Heart left ventricle (tissue), 16 donors: ENCODE data around the gene LMNTD2. TPM values are rescaled to one million over a fixed set of nuclear protein-coding genes. Genes with fewer than 3 reads are reported as not detected.

Source experiments
- ATAC-seq, 4 donors: fragments of 200-7000 bp; cut with Tn5 transposase; one replicate each; pipeline ENCODE4 v1.9.1; 2020 to 2022; ENCODE audit warnings: moderate library complexity in 4 of 4, mild to moderate bottlenecking in 3 of 4, moderate number of reproducible peaks in 1 of 4
- DNase-seq, 5 donors: peaks; one replicate each; pipeline ENCODE4 v3.0.0-alpha.2; 2020
- H3K27ac ChIP-seq, 12 donors: fragments of 200-600 bp; sonication (generic) in 4 of 12; one replicate each; pipeline versions ENCODE4 v1.5.0 to v1.8.0; 2016 to 2022; ENCODE audit warnings: mild to moderate bottlenecking in 2 of 12
- H3K27me3 ChIP-seq, 9 donors: fragments of 200-600 bp; sonication (generic) in 2 of 9; one replicate each; pipeline versions ENCODE4 v1.5.1 to v1.8.0; 2016 to 2022; ENCODE audit warnings: mild to moderate bottlenecking in 3 of 9
- H3K36me3 ChIP-seq, 9 donors: fragments of 200-600 bp; sonication (generic) in 2 of 9; one replicate each; pipeline versions ENCODE4 v1.5.0 to v1.8.0; 2018 to 2022; ENCODE audit warnings: mild to moderate bottlenecking in 2 of 9
- H3K4me1 ChIP-seq, 12 donors: fragments of 200-600 bp; sonication (generic) in 4 of 12; one replicate each; pipeline versions ENCODE4 v1.5.0 to v1.8.0; 2016 to 2022; ENCODE audit warnings: mild to moderate bottlenecking in 3 of 12
- H3K4me3 ChIP-seq, 12 donors: fragments of 200-600 bp; sonication (generic) in 4 of 12; one replicate each; pipeline versions ENCODE4 v1.5.0 to v1.8.0; 2017 to 2022; ENCODE audit warnings: mild to moderate bottlenecking in 9 of 12, moderate library complexity in 4 of 12
- H3K9me3 ChIP-seq, 12 donors: fragments of 200-600 bp; sonication (generic) in 4 of 12; one replicate each; pipeline versions ENCODE4 v1.5.0 to v1.8.0; 2016 to 2022; ENCODE audit warnings: mild to moderate bottlenecking in 1 of 12
- POLR2A ChIP-seq, 2 donors: fragments of 450-650 bp; IDR thresholded peaks; one replicate each; pipeline ENCODE4 v1.6.1; 2017; ENCODE audit warnings: antibody characterized with exemption in 2 of 2, mild to moderate bottlenecking in 2 of 2, moderate library complexity in 2 of 2
- WGBS, 4 donors: extraction: QIAGEN DNeasy Blood & Tissue Kit in 2 of 4; methylation state at CpG; one replicate each; pipeline versions ENCODE4 v1.1.5 to v1.1.7; 2013 to 2018; 5-methylcytosine and 5-hydroxymethylcytosine counted together
- intact Hi-C, 10 donors: fragments of 100-400 bp; cut with DNase I; formaldehyde crosslinking; loops; one replicate each; pipeline versions ENCODE4 v1.11.1 to v1.14.2; 2022
- polyA plus RNA-seq, 2 donors: library from polyadenylated mRNA; stranded (reverse); fragments of 200-250 nt; gene quantifications; one replicate each; pipeline ENCODE4 v1.2.3, GENCODE V29; 2013
- total RNA-seq, 9 donors: library from RNA; depleted of rRNA in 2 of 9; stranded (reverse); fragments of >200 nt in 2 of 9; fragmentation: NEBNext Ultra II Directional in 3 of 9; extraction: Animal tissue kit (Norgen Biotek cat#: 25700) in 3 of 9; gene quantifications; one replicate each; pipeline versions ENCODE4 v1.1.0 to v1.2.4, GENCODE V29; 2016 to 2023
- TF ChIP-seq, protein P1 (sequence below), 12 donors: fragments of 200-600 bp; sonication (generic) in 4 of 12; IDR thresholded peaks; one replicate each; pipeline versions ENCODE4 v1.5.0 to v1.8.0; 2018 to 2022; ENCODE audit warnings: antibody characterized with exemption in 12 of 12, mild to moderate bottlenecking in 5 of 12
- donor health status: ischemic (EF 13 %, LVEDD 7.1; RV severe dilation, severe dysfunction).
- donor health status: healthy with polysubstance abuse.
- donor health status: DM: no; HTN: yes; CAD: no.
- donor health status: DM: no; HTN: no; CAD: no.
- donor health status: ischemic (EF 25% LVEDD 6.9; RV normal size, moderate dysfunction).
- donor health status: ischemic (EF 25% LVEDD 5.7; RV mildly dilated, moderate dysfunction).
- donor health status: healthy.
- donor health status: DM: yes; HTN: yes; CAD: no.
- donor health status: ischemic (EF 35%, LVEDD 5.7; RV mildly dilated, moderate dysfunction).
- donor health status: nonischemic (EF 11% LVEDD 7.7; RV severe dilation, severe dysfunction).
- donor health status: DM: yes; HTN: yes; CAD: no.
- donor health status: PGD.
- donor health status: ischemic (EF 29% LVEDD 5.4; RV normal size, mild dysfunction).
- donor health status: nonischemic (EF 23%, LVEDD 6.1; RV moderate dilation, normal function).

Gene LMNTD2
- total and polyA plus RNA-seq, 11 donors, result 0.10 to 1.6 (median 0.36) TPM; not detected in 2

DNA sequence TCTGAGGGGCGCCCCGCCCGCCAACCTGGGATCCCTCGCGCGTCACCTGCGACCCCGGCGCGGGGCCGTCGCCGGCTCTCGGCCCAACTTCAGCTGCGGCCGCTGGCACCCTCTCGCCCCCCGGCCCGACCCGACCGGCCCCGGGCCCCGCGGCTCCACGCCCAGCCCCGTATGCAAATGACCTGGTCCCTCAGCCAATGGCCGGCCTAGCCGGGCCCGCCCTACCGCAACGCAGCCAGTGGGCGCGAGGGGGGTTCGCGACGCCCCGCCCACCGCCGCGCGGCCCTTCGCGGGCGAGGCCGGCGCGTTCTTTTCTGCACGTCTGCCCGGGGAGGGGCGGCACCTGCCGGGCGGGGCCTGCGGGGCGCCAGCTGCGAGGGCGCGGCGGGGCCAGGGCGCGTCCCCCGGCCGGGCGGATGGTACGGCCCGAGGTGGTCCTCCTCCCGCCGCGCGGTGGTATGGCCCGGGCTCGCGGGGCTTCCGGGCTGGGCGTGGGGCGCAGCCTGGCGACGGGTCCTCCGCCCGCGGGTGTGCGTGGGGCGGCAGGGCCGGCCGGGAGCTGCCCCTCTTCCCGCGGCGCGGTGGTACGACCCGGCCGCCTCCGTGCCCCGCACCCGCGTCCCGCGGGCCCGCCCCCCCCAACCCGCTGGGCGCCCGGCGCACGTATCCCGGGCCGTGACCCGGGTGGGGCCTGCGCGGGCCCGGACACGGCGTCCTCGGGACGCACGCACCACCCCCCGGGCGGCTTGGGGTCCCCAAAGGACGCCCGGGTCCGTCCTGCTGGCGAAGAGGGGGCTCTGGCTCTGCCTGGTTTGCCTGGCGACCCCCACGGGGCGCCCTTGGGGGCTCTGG lies 8.0 kb upstream of the LMNTD2 start:
- H3K36me3 ChIP-seq, result no peaks in the 10 kb centered on the region
- peak overlapping the region; percentile 64 to 90 (median 76) for H3K4me3 ChIP-seq
- WGBS, 4 donors, result 1 to 3% (median 1%) methylated on average over 7 to 123 of the region's 123 CpGs; no CpG with 5 or more reads in 1 of the 4 donors
- peak; percentile 93 to 97 (median 95) for DNase-seq
- peak overlapping the region; percentile 87 to 100 (median 98) for H3K27ac ChIP-seq
- H3K27me3 ChIP-seq, result no peaks in the 10 kb centered on the region
- intact Hi-C loops, result loop anchor here in 2 of 10 donors (2.0 to 5.0 kb wide), 2 partner anchors 46 to 129 kb away; partner anchors contain the start of genes DEAF1 (in 1 of the 2), IRF7 (in 1 of the 2) and TMEM80 (in 1 of the 2)
- H3K4me1 ChIP-seq, result peaks cover 0 to 31% (median 16%) of the 10 kb centered on the region in 12 donors
- peak; percentile 89 to 94 (median 92) for ATAC-seq
- no peaks in the 10 kb centered on the region for H3K9me3 ChIP-seq
- peak; percentile 58 to 65 for TF ChIP-seq POLR2A (IDR thresholded peaks at IDR 0.05)
- TF ChIP-seq, protein P1, sequence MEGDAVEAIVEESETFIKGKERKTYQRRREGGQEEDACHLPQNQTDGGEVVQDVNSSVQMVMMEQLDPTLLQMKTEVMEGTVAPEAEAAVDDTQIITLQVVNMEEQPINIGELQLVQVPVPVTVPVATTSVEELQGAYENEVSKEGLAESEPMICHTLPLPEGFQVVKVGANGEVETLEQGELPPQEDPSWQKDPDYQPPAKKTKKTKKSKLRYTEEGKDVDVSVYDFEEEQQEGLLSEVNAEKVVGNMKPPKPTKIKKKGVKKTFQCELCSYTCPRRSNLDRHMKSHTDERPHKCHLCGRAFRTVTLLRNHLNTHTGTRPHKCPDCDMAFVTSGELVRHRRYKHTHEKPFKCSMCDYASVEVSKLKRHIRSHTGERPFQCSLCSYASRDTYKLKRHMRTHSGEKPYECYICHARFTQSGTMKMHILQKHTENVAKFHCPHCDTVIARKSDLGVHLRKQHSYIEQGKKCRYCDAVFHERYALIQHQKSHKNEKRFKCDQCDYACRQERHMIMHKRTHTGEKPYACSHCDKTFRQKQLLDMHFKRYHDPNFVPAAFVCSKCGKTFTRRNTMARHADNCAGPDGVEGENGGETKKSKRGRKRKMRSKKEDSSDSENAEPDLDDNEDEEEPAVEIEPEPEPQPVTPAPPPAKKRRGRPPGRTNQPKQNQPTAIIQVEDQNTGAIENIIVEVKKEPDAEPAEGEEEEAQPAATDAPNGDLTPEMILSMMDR (IDR thresholded peaks at IDR 0.05), result no peak

DNA sequence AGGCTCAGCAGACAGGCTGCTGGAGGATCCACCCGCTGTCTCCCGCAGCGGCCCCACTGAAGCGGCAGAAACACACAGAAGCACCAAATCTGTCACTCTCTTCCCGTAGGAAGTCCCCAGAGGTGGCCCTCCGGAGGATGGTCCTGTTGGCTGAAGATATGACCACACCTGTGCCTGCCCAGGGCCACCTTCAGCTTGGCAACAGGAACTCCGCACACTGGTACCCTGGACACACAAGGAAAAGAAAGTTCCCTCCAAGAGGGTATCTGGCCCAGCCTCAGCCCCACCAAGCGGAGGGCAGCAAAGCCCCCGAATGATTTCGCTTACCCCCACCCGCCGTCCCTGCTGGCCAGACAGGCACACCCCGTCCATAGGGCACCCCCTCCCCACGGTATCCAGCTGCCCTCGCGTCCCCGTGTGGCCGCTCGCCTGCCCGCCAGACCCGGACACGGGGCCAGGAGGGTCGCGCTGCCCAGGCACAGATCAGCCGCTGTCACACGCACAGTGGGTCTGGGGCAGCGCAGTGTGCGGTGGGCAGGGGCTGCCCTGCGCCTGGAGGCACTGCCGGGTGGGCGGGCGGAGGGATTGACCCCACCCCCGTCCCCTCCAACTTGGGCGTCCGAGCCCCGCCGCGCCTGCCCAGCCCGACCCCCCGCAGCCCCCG lies 7.2 kb upstream of the LMNTD2 start:
- TF ChIP-seq POLR2A (IDR thresholded peaks at IDR 0.05), result no peak
- TF ChIP-seq, protein P1 (IDR thresholded peaks at IDR 0.05), result no peak
- Histone ChIP-seq H3K4me3 (peak overlapping the region; percentile 48 to 90 (median 76)), H3K27ac (peak overlapping the region; percentile 60 to 100 (median 98)), H3K27me3 (no peaks in the 10 kb centered on the region), H3K9me3 (no peaks in the 10 kb centered on the region), H3K4me1 (peaks cover 0 to 31% (median 16%) of the 10 kb centered on the region in 12 donors), H3K36me3 (no peaks in the 10 kb centered on the region)
- peak in 3 of 4 donors; percentile 4 to 31 (median 26) for ATAC-seq
- peak in 1 of 5 donors; percentile 70 for DNase-seq
- intact Hi-C loops, result loop anchor here in 2 of 10 donors (2.0 to 5.0 kb wide), 2 partner anchors 47 to 130 kb away; partner anchors contain the start of genes DEAF1 (in 1 of the 2), IRF7 (in 1 of the 2) and TMEM80 (in 1 of the 2)
- WGBS, 4 donors, result 18 to 27% (median 23%) methylated on average over 23 to 41 of the region's 41 CpGs

DNA sequence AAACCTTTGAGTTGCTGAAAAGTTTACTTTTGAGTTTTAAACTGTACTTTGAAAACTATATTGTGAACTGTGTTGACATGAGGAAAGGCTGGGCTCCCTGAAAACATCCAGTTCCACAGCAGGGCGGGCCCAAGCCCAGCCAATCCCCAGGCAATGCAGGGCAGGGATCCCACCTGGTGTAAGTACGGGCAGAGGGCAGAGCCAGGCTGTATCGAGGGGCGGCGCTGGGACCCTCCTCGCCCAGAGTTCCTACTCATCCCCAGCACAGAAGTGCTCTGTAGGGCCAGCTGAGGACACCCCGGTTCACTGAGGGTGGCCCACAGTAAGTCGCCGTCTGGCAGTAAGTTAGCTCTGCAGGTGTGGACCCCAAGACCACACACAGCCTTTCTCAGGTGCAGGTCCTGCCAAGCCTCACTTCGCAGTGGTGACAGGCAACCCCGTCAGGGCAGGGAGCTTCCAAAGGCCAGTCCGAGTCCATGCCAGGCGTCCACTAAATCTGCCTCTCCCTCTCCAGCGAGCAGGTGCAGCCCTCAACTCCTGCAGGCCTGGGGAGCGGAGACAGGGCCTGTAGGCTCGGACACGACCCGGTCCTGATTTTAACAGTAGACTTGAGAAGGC lies 6.6 kb upstream of the LMNTD2 start:
- TF ChIP-seq, protein P1 (IDR thresholded peaks at IDR 0.05), result no peak
- TF ChIP-seq POLR2A (IDR thresholded peaks at IDR 0.05), result no peak
- WGBS, 4 donors, result 75 to 84% (median 80%) methylated on average over 14 to 18 of the region's 18 CpGs
- intact Hi-C loops, result loop anchor here in 1 of 10 donors (5.0 kb wide), 1 partner anchor 130 kb away; the partner anchor contains the start of genes DEAF1 and TMEM80
- peaks cover 0 to 31% (median 16%) of the 10 kb centered on the region in 12 donors for H3K4me1 ChIP-seq
- H3K36me3 ChIP-seq, result no peaks in the 10 kb centered on the region
- peak overlapping the region in 3 of 12 donors; percentile 87 to 97 (median 94) for H3K27ac ChIP-seq
- ATAC-seq (no peak), DNase-seq (peak in 1 of 5 donors; percentile 48)
- H3K4me3 ChIP-seq, result peak overlapping the region in 9 of 12 donors; percentile 64 to 90 (median 77)
- H3K9me3 ChIP-seq, result no peaks in the 10 kb centered on the region
- H3K27me3 ChIP-seq, result no peaks in the 10 kb centered on the region
